Chondrocyte (in vitro differentiated cells): ENCODE measurements around the gene MEST. TPM values are rescaled to one million over a fixed set of nuclear protein-coding genes. Genes with fewer than 3 reads are reported as not detected.

Experiments
- DNase-seq: peaks from one replicate; pipeline ENCODE4 v3.0.0; 2021; ENCODE audit warnings: mixed read lengths, low spot score
- H3K27ac Mint-ChIP-seq: one replicate; pipeline ENCODE4 v1.8.0; 2021; ENCODE audit warnings: mild to moderate bottlenecking, moderate library complexity, mixed read lengths; ENCODE audit not compliant: unreplicated experiment
- H3K27me3 Mint-ChIP-seq: 2 replicates; pipeline ENCODE4 v1.8.0; 2021; ENCODE audit warnings: low read depth, mixed read lengths
- H3K36me3 Mint-ChIP-seq: 2 replicates; pipeline ENCODE4 v1.8.0; 2021; ENCODE audit warnings: low read depth, mixed read lengths
- H3K4me1 Mint-ChIP-seq: 2 replicates; pipeline ENCODE4 v1.8.0; 2021; ENCODE audit warnings: low read depth, mild to moderate bottlenecking, mixed read lengths
- H3K4me3 Mint-ChIP-seq: one replicate; pipeline ENCODE4 v1.8.0; 2021; ENCODE audit warnings: mild to moderate bottlenecking, moderate library complexity, mixed read lengths; ENCODE audit not compliant: unreplicated experiment
- H3K9me3 Mint-ChIP-seq: 2 replicates; pipeline ENCODE4 v1.8.0; 2021; ENCODE audit warnings: low read depth, mixed read lengths
- total RNA-seq: library from RNA; stranded (reverse); gene quantifications from 3 replicates; pipeline ENCODE4 v1.2.1, GENCODE V29; 2021
- TF ChIP-seq, protein P1 (sequence below): fragments of 200-600 bp; sonication (generic); IDR thresholded peaks from 2 replicates; pipeline ENCODE4 v1.5.0; 2021; ENCODE audit warnings: antibody characterized with exemption, mild to moderate bottlenecking, moderate library complexity

MEST gene
- total RNA-seq, 1 donor from 2014 or later = 62.1 TPM

- H3K9me3 Mint-ChIP-seq = peaks cover 7% of the 10 kb centered on the region
- H3K4me3 Mint-ChIP-seq = no peak overlapping the region
- TF ChIP-seq, protein P1, sequence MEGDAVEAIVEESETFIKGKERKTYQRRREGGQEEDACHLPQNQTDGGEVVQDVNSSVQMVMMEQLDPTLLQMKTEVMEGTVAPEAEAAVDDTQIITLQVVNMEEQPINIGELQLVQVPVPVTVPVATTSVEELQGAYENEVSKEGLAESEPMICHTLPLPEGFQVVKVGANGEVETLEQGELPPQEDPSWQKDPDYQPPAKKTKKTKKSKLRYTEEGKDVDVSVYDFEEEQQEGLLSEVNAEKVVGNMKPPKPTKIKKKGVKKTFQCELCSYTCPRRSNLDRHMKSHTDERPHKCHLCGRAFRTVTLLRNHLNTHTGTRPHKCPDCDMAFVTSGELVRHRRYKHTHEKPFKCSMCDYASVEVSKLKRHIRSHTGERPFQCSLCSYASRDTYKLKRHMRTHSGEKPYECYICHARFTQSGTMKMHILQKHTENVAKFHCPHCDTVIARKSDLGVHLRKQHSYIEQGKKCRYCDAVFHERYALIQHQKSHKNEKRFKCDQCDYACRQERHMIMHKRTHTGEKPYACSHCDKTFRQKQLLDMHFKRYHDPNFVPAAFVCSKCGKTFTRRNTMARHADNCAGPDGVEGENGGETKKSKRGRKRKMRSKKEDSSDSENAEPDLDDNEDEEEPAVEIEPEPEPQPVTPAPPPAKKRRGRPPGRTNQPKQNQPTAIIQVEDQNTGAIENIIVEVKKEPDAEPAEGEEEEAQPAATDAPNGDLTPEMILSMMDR = no peak
- peaks cover 3% of the 10 kb centered on the region for H3K36me3 Mint-ChIP-seq
- no peak for DNase-seq
- H3K27me3 Mint-ChIP-seq = no peaks in the 10 kb centered on the region
- H3K27ac Mint-ChIP-seq = no peak overlapping the region
- no peaks in the 10 kb centered on the region for H3K4me1 Mint-ChIP-seq
These were observed 38.9 kb upstream of the MEST start for GRCh38 chr7:130452951-130453350.

DNA sequence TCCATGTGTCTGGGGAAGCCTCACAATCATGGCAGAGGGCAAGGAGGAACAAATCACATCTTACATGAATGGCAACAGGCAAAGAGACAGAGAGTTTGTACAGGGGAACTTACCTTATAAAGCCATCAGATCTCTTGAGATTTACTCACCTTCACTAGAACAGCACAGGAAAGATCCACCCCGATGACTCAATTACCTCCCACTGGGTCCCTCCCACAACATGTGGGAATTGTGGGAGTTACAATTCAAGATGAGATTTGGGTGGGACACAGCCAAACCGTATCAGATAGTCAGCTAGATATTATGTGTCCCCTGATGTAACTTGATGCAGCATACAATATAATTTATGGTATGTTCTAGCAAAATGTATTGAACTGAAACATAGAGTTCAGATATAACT lies 36.9 kb upstream of the MEST start:
- no peak overlapping the region for H3K27ac Mint-ChIP-seq
- H3K9me3 Mint-ChIP-seq = peaks cover 16% of the 10 kb centered on the region
- TF ChIP-seq, protein P1 = no peak
- no peak for DNase-seq
- no peaks in the 10 kb centered on the region for H3K4me1 Mint-ChIP-seq
- no peak overlapping the region for H3K4me3 Mint-ChIP-seq
- peaks cover 2% of the 10 kb centered on the region for H3K36me3 Mint-ChIP-seq
- no peaks in the 10 kb centered on the region for H3K27me3 Mint-ChIP-seq

DNA sequence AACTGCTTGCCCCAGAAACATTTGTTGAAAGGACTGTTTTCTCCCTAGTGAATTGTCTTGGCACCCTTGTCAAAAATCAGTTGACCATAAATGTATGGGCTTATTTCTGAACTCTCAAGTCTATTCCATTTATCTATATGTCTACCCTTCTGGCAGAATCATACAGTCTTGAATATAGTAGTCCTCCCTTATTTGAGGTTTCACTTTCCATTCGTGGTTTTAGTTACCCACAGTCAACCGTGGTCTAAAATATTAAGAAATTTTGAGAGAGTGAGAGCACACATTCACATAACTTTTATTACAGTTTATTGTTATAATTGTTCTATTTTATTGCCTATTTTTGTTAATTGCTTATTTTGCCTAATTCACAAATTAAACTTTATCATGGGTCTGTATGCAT lies 33.6 kb upstream of the MEST start:
- no peak overlapping the region for H3K27ac Mint-ChIP-seq
- H3K36me3 Mint-ChIP-seq = peaks cover 2% of the 10 kb centered on the region
- no peak overlapping the region for H3K4me3 Mint-ChIP-seq
- no peak for DNase-seq
- TF ChIP-seq, protein P1 = no peak
- H3K9me3 Mint-ChIP-seq = peaks cover 20% of the 10 kb centered on the region
- no peaks in the 10 kb centered on the region for H3K27me3 Mint-ChIP-seq
- H3K4me1 Mint-ChIP-seq = no peaks in the 10 kb centered on the region

DNA sequence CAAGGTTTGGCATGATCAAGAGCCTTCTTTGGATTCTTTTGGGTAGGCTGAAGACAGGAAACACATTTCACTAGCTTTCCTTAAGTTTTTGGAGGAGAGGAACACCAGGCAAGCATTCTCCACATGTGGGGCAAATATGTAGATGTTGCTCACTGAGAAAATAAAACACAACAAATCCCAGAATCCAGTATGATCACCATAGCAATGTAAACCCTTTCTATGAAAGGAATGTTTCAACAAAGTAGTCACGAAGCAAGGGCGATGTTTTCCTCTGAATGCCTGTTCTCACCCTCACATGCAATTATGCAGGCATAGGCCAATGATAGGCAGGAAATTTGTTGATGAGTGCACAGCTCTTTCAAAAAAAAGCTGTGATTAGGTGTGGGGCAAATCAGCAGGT lies 30.6 kb upstream of the MEST start:
- H3K36me3 Mint-ChIP-seq = peaks cover 2% of the 10 kb centered on the region
- no peak for DNase-seq
- H3K27me3 Mint-ChIP-seq = no peaks in the 10 kb centered on the region
- TF ChIP-seq, protein P1 = no peak
- H3K4me1 Mint-ChIP-seq = no peaks in the 10 kb centered on the region
- H3K27ac Mint-ChIP-seq = no peak overlapping the region
- H3K4me3 Mint-ChIP-seq = no peak overlapping the region
- H3K9me3 Mint-ChIP-seq = peaks cover 29% of the 10 kb centered on the region

DNA sequence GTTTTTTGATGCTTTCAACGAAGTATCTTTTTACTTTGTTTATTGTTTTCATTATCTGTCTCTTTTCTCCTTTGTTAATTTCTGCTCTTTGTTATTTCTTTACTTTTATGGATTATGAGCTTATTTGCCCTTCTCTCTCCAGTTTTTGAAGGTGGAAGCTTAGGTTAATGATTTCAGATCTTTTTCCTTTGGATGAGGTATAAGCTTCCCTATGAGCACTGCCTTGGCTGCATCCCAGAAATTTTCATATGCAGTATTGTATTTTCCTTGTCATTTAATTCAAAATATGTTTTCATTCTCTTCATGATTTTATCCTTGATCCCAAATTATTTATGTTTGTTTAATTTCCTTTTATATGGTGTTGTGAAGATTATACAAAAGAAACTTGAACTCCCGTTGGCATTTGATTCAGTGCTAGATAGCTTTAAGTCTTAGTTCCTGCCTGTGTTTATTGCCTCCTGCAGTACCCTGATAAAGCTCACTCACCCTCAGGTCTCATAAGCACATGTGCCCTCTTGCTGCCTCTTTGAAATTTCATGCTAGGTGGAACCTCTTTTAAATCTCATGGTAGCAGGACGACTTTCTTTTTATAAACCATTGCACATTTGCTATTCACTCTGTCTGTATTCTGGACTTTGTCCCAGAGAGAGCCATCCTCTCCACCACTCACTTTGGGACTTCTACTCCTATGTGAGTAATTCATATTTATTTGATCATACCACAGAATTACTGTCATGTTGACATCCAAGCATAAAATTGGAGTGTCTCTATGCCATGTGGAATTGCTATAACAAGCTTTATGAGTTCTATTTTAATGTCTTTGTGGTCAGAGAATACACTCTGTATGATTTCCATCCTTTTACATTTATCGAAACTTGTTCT lies 28.1 kb upstream of the MEST start:
- H3K36me3 Mint-ChIP-seq = peaks cover 2% of the 10 kb centered on the region
- H3K9me3 Mint-ChIP-seq = peaks cover 24% of the 10 kb centered on the region
- H3K27me3 Mint-ChIP-seq = no peaks in the 10 kb centered on the region
- no peaks in the 10 kb centered on the region for H3K4me1 Mint-ChIP-seq
- TF ChIP-seq, protein P1 = no peak
- no peak overlapping the region for H3K4me3 Mint-ChIP-seq
- no peak for DNase-seq
- no peak overlapping the region for H3K27ac Mint-ChIP-seq
